ENCODE data around the gene ICAM1. TPM values are rescaled to one million over a fixed set of nuclear protein-coding genes. Genes with fewer than 3 reads are reported as not detected.

The ICAM1 gene
- total RNA-seq, 1 experiment from 2014 or later: 136 TPM

- Histone ChIP-seq H3K36me3 (ENCODE audit: control insufficient read depth, insufficient read depth, low read length) (no peaks in the 10 kb centered on the region), H3K4me1 (ENCODE audit: control insufficient read depth, insufficient read depth, low read length) (peaks cover 5% of the 10 kb centered on the region; the same call in 1 of the 2 replicates), H3K27me3 (ENCODE audit: control insufficient read depth, insufficient read depth, low read length) (no peaks in the 10 kb centered on the region), H3K27ac (ENCODE audit: low read length) (peak overlapping the region; percentile 63), H3K4me3 (ENCODE audit: low read depth in 2 of 2, low read length in 2 of 2) (peak overlapping the region; percentile 53 to 79), H3K9me3 (ENCODE audit: control insufficient read depth, insufficient read depth, low read depth, low read length) (no peaks in the 10 kb centered on the region)
- DNase-seq (ENCODE audit: low read depth, low spot score): no peak
- ChIA-PET CTCF (interaction anchor here (0.7 kb wide), 1 partner anchor 685 kb away, joined by 5 read pairs; no protein-coding TSS in a partner anchor), POLR2A (interaction anchor here (0.5 to 1.1 kb wide), 3 partner anchors 21 to 87 kb away, joined by 3 to 12 read pairs (median 4); partner anchors contain the start of gene ICAM1)
- TF ChIP-seq REST (IDR thresholded peaks at IDR 0.05; ENCODE audit: insufficient read depth in 1 of 2, low read depth in 2 of 2, low read length in 1 of 2): no peak
- TF ChIP-seq TCF7L2 (IDR thresholded peaks at IDR 0.05; ENCODE audit: low read depth, low read length): no peak
- TF ChIP-seq CTCF (IDR thresholded peaks at IDR 0.05): no peak
- TF ChIP-seq SIN3A (IDR thresholded peaks at IDR 0.05; ENCODE audit: borderline replicate concordance, insufficient read depth, low read depth, low read length): no peak
- no peak for TF ChIP-seq POLR2AphosphoS5 (IDR thresholded peaks at IDR 0.05; ENCODE audit: low read depth, low read length)
- in situ Hi-C loops (cut with HindIII; ENCODE audit: low pct_unique_long_range_greater_than_20kb, low sequenced_read_pairs) (no loop called here), intact Hi-C loops (cut with micrococcal nuclease; ENCODE audit: unreplicated experiment) (no loop called here)
- ATAC-seq: peak; percentile 3; the same call in 1 of the 2 replicates
- TSS peak; percentile 67 for BruUV-seq (replicated peaks)
Measured at GRCh38 chr19:10291554-10292205, 20.8 kb downstream of the ICAM1 start.

GRCh38 chr19:10292206-10292788, 21.4 kb downstream of the ICAM1 start:
- no TSS peak for BruUV-seq (replicated peaks)
- ChIA-PET CTCF (no interaction called here), POLR2A (interaction anchor here (0.5 to 1.1 kb wide), 2 partner anchors 21 to 28 kb away, joined by 3 to 12 read pairs; partner anchors contain the start of gene ICAM1)
- no peaks in the 10 kb centered on the region for H3K27me3 ChIP-seq (ENCODE audit: control insufficient read depth, insufficient read depth, low read length)
- H3K9me3 ChIP-seq (ENCODE audit: control insufficient read depth, insufficient read depth, low read depth, low read length): no peaks in the 10 kb centered on the region
- H3K4me3 ChIP-seq (ENCODE audit: low read depth in 2 of 2, low read length in 2 of 2): peak overlapping the region; percentile 53 to 79
- in situ Hi-C loops (cut with HindIII; ENCODE audit: low pct_unique_long_range_greater_than_20kb, low sequenced_read_pairs): no loop called here
- intact Hi-C loops (cut with micrococcal nuclease; ENCODE audit: unreplicated experiment): no loop called here
- TF ChIP-seq TCF7L2 (IDR thresholded peaks at IDR 0.05; ENCODE audit: low read depth, low read length) (no peak), CTCF (IDR thresholded peaks at IDR 0.05) (no peak), REST (IDR thresholded peaks at IDR 0.05; ENCODE audit: insufficient read depth in 1 of 2, low read depth in 2 of 2, low read length in 1 of 2) (no peak), POLR2AphosphoS5 (IDR thresholded peaks at IDR 0.05; ENCODE audit: low read depth, low read length) (no peak), SIN3A (IDR thresholded peaks at IDR 0.05; ENCODE audit: borderline replicate concordance, insufficient read depth, low read depth, low read length) (no peak)
- DNase-seq (ENCODE audit: low read depth, low spot score) (no peak), ATAC-seq (peak; percentile 63)
- peak overlapping the region; percentile 63 for H3K27ac ChIP-seq (ENCODE audit: low read length)
- no peaks in the 10 kb centered on the region for H3K36me3 ChIP-seq (ENCODE audit: control insufficient read depth, insufficient read depth, low read length)
- peaks cover 4% of the 10 kb centered on the region; the same call in 1 of the 2 replicates for H3K4me1 ChIP-seq (ENCODE audit: control insufficient read depth, insufficient read depth, low read length)

Data from Panc1 (cell line).